ENCODE measurements around the gene ANKMY2.
A peak's percentile ranks its signal among the peaks of the same experiment; 100 is the strongest.

The ANKMY2 gene

DNA sequence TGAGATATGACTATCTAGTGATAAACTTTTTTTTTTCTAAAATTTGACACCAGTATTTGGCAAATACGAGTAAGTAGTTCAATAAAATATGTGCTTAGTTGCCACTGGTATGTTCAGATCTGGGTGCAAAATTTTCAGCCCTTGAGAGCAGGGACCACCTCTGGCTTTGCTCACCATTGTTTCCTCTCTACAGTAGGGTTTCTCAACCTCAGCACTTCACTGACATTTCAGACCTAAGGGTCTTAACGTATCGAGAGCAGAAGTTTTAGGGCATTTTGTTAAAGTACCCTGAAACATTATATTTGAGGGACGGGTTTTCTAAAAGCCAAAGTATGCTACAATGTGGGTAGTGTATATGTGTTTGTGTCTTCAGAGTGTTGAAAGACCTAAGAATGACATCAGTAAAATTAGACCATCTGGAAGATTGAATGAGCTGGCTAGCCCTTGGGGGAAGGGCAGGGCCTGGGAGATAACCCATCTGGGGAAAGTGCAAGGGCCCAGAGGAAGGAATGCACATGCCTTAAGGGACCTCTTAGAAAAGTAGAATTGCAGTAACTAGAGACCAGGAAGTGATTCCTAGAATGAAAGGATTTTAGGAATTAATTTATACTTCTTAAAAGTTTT lies 12.2 kb upstream of the ANKMY2 start:
- peak; percentile 72 for DNase-seq

DNA sequence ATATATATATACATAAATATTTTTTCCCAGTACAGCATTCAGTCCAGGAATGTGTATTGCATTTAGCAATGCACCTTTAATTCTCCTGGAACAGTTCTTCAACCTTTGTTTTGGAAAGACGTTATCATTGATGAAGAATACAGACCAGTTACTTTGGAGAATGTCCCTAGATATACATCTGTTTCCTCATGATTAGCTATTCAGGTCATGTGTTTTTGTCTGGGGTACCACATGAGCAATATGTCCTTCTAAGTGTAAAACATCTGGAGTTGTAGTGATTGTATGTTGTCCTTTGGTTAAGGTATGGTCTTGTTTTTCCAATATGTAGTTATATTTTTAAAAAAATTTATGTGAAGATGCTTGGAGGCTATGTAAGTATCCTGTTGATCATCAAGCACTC lies 10.6 kb upstream of the ANKMY2 start:
- DNase-seq = no peak

DNA sequence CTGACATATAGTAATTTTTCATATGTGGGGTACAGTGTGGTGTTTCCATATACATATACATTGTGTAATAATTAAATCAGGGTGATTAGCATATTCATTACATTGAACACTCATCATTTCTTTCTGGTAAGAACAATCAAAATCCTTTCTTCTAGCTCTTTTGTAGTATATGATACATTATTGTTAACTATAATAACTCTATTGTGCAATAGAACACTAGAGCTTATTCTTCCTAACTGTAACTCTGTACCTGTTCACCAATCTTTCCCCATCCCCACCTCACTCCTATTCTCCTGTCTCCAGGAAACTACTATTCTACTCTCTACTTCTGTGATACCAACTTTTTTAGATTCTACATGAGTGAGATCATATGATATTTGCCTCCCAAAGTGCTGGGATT lies 9.8 kb upstream of the ANKMY2 start:
- DNase-seq = no peak

DNA sequence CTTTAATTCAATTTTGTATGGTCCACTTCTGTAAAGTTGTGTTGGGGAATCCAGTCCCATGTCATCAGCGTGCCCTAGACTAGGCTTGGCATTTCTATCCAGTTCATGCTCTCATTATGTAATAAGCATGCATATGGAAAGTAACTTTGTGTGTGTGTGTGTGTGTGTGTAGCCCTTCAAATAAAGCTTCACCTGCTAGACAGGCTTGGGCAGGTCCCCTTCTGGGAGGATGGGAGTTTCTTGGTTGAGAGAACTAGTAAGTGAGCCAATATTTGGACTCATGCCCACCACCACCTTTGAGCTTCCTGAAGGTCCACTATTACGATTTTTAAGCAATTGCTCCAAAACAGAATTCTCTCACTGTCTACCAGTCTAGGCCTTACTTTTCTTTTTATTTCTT lies 7.3 kb upstream of the ANKMY2 start:
- DNase-seq = no peak

DNA sequence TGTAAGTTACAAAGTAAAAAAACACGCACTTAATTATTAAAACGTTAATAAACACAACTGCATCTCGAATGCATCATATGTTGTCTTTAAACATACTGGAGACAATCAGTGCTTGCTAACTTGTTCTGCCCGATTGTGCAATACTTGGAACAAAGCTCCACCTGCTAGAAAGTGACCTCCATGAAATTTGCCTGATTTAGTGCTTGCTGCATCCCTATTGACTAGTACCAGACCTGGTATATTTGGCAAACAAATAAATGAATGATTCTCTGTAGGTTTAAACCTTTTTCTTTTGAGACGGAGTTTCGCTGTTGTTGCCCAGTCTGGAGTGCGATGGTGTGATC lies 6.7 kb upstream of the ANKMY2 start:
- no peak for DNase-seq

DNA sequence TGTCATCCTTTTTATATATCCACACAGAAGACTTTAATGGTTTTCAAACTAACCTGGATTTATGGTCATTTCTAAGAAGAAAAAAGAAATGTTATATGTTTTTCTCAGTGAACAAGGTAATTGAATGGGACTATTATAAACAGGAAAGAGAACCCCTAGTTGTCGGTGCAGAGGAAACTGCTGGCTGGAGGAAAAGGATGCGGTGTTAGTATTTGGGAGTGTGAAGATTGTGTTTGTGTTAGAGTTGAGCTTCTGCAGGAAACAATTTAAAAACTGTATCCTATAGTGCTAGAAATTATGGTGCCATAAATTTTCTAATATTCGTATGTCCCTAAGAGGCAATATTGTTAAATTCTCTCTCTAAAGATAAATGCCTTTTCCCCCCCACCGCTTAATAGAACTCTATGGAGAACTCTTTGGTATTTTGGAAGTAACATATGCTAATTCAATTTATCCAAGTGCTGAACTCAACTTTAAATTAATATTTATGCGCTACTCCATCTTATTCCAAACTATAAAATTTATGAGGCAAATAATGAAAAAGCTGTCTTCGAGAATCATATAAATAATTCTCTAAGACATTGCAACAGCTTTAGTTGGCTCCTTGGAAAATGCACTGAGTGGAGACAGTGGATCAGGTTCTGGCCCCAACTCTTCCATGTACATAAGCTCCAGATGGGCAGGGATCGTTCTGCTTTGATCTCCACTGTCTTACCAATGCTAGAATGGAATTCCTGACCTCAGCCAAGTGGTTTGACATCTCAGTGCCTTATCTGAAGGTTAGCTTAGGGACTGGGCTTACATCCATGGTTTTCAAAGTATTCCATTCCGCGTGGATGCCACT lies 6.1 kb upstream of the ANKMY2 start:
- no peak for DNase-seq

DNA sequence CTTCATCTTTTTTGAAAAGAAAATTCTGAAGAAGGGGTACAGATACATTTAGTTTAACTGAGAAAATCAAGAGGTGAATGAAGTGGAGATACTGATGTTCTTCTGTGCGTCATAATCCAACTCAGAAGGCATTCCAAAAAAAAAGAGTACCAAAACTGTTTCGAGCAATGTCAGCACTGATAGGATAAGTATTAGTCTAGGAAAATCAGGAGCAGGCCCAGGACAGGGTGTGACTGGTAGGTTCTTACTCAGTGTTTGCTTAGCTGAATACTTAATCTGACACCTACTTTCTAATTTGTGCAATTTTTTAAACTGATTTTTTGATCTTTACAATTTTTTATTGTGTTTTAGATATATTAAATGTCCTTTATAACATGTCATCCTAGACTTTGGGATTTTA lies 4.7 kb upstream of the ANKMY2 start:
- no peak for DNase-seq

DNA sequence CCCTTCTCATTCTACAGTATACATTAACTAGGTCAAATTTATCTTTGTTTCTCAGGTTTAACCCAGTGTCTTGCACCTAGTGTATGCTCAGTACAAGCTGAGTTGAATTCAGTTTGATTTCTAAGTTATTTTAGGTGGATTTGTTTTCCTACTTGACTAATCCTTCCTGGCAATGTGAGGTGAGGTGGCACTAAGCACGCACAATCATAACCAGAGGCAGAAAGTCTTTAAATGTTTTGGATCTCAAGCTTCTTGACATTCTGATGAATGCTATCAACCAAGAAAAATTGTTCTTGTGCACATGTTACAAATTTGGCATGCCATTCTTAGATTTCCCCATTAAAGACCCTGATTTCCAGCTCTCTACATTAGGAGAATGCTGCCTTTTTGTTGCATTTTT lies 3.6 kb upstream of the ANKMY2 start:
- DNase-seq = no peak

DNA sequence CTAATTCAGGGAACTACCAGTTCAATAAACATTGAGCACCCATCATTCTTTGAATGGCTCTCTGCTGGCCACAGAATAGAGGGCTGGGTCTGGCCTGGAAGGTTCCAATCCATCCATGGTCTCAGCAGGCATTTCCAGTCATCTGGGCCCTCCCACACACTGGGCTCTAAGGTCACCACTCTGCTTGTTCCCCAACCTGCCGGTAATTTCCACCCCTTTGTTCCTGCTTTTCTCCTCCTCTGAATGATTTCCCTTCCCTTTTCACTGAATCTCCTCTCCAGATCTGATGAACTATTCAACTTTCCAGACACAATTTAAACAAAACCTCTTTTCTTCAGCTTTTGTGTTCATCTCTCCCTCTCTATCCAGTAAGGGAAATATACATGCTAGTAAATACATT lies 3.0 kb upstream of the ANKMY2 start:
- DNase-seq = no peak

DNA sequence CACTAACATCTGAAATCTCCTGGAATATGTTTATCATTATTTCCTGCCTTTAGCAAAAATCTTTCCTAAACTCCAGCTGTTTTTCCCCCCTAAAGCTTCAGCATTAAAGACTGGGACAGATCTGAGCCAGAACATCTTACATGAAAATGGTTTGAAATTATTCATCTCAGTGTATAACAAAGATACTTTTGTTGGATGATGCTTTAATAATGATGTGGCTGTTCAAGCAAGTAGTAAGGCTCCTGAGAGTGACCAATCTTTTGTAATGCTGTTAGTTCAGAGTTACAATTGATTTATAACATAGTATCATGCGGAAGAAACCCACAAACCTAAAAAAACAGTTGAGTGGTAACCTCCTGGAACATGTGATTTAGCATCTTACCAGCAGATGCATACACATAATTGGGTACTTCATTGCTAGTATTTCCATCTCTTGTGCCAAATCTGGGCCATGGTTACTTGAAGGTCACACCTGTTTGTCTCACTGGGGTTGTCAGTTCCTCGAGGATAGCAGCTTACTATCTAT lies 1.9 kb upstream of the ANKMY2 start:
- DNase-seq = no peak

DNA sequence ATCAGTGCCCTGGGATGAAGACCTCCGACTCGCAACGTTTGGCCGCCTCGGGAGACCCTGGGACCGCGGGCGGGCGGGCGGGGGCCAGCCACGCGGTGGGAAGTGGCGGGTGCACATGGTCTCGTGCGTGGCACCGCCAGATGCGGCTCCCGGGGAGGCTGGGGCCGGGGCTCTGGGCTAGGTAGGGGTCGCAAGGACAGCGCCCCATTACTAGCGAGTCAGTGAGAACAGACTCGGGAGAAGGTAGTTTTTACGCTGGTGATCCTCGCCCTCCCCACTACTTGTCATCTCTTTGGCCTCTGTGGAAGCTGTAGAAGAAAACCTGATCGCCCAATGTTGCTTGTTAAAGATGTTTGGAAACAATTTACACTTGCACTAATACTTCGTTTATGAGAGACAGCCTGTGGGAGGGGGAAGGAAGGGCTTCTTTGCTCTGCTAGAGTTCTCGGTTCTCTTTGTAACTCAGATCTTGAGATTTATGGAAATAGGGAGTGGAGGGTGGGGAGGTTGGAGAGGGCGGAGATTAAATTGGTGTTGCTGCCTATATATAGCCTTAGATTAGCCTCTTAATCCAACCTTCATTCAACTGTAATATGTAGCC lies 1.0 kb upstream of the ANKMY2 start:
- peak; percentile 30 for DNase-seq

DNA sequence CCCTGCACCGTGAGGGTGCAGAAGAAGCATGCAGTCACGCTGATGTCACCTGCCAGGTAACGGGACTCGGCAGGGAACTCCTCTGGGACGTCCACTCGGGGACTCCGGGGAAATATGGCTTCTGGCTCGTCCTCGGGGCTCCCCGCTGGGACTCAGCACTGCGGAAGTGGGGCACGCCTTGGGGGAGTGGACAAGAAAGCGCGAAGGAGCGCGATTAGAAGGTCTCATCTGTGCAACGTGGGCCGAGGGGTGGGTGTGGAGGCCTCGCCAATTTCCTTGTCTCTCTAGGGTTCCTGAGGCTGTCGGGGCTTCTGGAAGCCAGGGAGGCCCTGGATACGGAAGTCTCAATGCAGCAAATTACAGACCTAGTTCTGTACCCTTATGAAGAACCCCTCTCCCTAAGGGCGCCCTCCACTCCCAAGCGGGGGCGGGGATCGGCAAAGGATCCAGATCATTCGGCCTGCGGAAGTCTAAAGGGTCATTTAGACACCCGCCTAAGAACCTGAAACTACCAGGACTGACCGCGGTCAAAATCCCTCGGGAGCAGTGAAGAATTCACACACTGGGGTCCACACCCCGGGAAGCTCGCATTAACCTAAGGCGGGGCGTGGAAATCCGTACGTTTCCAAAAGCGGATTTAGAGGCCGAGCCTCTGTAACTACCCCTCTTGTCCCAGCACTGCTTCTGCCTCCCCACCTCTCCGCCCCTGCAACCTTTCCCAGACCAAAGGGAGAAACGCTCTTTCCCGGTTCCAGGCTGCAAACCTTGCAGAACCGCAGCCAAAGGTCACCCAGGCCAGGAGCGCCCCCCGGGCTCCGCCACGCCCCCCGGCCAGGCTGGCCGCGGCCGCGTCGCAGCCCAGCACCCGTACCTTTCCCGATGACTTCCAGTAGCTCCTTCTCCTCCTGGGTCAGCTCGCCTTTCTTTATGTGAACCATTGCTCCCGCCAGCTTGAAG lies 640 bp downstream of the ANKMY2 start:
- DNase-seq = peak; percentile 35

DNA sequence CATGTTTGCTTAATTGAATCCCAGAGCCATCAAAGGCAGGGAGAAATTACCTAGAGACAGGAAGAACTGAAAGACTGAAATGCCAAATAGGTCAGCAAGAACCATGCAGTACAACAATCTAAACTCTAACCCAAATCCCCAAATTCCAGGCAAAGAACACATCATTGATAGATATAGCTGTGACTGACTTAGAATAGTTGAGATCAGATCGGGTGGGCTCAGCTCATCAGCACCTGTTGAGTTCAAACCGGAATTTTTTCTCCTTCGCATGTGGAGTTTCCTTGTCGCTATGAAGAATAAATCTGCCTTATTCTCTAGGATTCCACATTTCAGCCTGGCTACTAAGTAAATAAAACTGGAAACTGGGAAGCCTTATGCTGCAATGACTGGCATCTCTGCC lies 1.4 kb downstream of the ANKMY2 start:
- no peak for DNase-seq

DNA sequence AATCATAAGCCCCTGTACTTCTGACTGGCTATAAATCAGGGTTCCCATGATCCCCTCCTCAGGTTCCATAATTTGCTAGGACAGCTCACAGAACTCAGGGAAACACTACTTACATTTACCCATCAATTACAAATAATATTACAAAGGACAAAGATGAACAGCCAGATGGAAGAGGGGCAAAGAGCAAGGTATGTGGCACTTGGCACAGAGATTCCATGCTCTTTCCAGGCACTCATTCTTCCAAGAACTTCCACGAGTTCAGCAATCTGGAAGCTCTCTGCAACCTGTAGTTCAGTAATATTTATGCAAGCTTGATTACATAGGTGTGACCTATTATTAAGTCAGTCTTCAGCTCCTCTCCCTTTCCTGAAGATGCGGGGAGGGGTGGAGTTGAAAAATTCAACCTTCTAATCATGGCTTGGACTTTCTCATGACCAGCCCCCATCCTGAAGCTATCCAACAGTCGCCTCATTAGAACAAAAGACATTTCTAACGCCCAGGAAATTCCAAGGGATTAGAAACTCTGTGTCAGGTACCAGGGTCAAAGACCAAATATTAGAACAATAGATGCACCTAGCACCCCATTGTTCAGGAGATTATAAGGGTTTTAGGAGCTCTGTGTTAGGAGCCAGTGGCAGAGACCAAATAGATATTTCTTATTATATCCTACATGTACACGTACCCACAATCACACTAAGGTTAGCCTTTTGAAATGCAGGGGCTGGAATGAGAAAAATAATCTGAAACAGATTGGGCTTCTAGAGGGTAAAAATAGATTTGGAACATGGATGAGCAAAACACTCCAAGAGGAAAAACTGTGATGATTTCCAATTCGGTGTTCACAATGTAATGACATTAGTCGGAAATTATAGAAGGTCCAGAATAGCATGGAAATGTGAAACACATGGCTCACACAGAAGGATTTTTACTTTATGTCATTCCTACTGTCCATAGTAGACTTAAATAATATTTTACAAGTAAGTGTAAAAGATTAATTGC lies 7.0 kb downstream of the ANKMY2 start:
- no peak for DNase-seq

DNA sequence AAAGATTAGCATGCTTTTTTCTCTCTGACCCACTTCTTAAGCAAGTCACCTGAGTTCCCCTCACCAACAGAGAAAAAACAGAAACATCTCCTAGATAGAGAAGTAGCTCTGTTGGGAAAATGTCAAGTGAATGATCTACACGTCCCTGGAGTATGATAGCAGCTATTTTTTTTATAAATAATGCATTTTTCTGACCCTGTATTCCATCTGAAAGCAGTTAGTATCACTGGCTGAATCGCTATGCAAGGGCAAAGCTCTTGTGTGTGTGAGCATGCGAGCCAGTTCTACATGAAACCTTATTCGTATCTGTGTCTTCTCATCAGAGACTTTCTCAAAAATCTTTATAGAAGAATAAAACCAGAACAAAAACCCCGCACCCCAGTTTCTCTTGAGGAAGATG lies 8.2 kb downstream of the ANKMY2 start:
- no peak for DNase-seq

DNA sequence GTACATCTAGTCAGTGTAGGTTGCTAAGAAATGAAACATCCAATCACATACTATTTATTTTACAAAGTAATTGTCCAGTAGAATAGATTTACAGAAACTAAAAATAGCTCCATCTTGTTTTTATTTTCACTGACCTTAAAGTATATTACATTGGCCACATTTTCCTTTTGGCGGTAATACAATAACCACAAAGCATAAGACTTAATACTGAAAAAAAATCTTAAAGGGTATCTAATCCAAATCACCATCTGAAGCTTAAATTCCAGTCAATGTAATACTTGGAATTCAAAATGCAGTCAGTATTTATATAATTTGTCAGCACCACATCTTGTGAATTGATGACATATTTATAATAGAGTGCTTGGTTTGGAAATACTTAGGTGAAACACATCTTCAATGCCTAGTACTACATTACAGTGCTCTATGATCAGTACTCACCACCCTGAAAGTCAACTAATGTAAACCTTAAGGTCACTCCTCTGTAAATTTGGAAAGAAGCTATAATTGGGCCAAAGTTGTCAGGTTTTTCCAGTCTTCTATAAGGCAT lies 8.9 kb downstream of the ANKMY2 start:
- DNase-seq = no peak

DNA sequence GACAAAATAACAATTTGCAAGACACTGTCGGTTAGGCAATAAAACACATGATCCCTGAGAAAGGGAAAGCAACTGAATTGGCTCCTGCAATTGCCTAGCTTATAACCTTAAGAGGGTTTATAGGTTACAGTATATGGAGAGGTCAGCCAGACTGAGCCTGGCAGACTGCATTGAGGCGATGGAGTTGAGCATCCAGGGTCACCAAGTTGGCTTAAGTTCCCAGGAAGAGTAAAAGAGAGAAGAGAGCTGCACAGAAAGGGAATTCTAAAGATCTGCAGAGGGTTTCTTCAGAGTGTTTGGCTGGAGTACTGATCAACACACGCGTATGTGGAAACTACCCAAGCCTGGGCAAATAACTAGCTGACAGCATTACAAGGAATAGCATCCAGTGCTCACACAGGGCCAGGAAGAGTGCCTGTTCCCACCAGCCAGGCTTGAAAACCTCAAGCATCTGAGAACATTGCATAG lies 11.2 kb downstream of the ANKMY2 start:
- no peak for DNase-seq

DNA sequence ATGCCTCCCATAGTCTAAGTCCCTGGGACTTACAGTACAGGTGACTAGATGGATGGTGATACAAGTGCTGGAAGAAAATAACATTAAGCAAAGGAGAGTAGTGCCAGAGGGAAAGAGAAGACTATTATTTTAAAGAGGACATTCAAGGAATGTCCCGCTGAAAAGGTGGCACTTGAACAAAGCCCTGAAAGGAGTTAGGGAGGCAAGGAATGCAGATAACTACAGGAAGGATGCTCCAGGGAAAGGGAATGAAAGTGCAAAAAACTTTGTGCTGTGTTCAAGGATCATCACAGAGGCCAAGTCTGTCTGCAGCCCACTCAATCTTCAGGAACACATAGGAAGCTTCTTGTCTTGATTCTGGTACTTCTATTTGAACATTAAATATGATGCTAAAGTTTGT lies 14.9 kb downstream of the ANKMY2 start:
- no peak for DNase-seq

DNA sequence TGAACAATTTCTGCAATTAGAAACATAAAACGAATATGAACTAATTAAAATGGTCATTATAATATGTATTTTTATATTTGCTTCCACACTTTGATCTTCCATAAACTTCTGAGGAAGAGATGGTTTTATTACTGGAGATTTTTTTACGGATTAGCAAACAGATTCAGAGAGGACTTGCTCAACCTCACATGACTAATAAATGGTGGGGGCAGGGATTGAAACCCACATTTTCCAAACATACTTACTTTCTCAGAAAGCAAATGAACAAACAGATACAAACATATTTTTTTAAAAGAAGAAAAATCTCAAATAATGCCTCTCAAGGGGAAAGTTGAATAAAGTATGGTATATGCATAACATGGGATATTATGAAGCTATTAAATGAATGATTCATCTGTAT lies 18.3 kb downstream of the ANKMY2 start:
- no peak for DNase-seq

DNA sequence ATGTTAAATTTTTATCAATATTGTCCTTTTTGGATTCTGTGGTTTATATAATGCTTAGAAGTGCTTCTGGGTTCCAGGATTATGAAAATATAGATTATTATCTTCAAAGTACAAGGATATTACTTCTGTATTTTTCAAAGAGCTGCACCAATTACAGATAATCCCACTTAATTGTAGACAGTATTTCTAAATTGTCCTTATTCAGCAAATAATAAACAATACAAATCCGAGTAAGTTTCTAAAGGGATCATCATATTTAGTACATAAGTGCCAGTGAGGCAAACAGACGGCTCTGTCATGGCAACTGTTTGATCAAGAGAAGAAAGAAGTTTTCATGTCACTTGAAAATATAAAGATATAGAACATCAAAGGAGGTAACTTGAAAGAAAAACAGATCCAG lies 19.2 kb downstream of the ANKMY2 start:
- no peak for DNase-seq

DNA sequence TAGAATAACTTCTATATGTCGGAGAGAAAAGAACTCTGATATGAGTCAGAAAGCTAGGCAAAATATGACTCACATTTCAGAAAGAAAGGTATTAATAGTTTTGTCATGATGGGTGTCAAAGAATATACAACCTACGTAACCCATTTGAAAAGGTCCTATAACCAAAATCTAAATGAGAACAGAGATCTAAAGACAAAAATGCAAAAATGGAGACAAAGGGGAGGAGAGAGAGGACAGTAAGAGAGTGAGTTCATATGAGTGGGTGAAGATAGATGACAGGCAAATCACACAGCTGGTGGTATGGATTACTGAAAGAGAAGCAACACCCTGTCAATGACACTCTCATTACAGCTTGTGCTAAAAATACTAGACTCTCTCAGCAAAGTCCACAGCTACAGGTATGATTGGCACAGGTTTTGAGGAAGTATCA lies 25.6 kb downstream of the ANKMY2 start:
- no peak for DNase-seq
